AG09319 (cell line): ENCODE measurements around the gene SORL1.

ENCODE experiments used
- DNase-seq: peaks from one replicate; pipeline ENCODE4 v3.0.0-alpha.2; 2010; ENCODE audit warnings: low read depth; ENCODE audit errors: extremely low read depth
- CTCF ChIP-seq: IDR thresholded peaks from 2 replicates; pipeline ENCODE4 v1.5.1; 2011; ENCODE audit warnings: low read depth, mild to moderate bottlenecking, inconsistent platforms, low read length, moderate library complexity

The SORL1 gene

GRCh38 chr11:121448431-121448941 lies 3.6 kb upstream of the SORL1 start:
- no peak for DNase-seq

GRCh38 chr11:121449123-121449522 lies 3.0 kb upstream of the SORL1 start:
- no peak for TF ChIP-seq CTCF

More at GRCh38 chr11:121448431-121448941, 3.6 kb upstream of the SORL1 start:
- TF ChIP-seq CTCF: no peak

GRCh38 chr11:121449626-121450025 lies 2.5 kb upstream of the SORL1 start:
- TF ChIP-seq CTCF: no peak
- no peak for DNase-seq

More at GRCh38 chr11:121449123-121449522, 3.0 kb upstream of the SORL1 start:
- DNase-seq: no peak

GRCh38 chr11:121450401-121450800 lies 1.7 kb upstream of the SORL1 start:
- no peak for DNase-seq
- TF ChIP-seq CTCF: no peak

- TF ChIP-seq CTCF: no peak
- DNase-seq: no peak
Observed at GRCh38 chr11:121451178-121451985, 732 bp upstream of the SORL1 start.

- no peak for DNase-seq
Observed at GRCh38 chr11:121452609-121453150, 566 bp downstream of the SORL1 start, which contains the start of gene SORL1-AS1. SORL1-AS1 (minus strand) TSS chr11:121452967.

More at GRCh38 chr11:121452609-121453150, 566 bp downstream of the SORL1 start, which contains the start of gene SORL1-AS1:
- TF ChIP-seq CTCF: no peak
